DND-41 (cell line): ENCODE data around the gene CEACAM3.

Experiments used
- CTCF ChIP-seq: IDR thresholded peaks from 2 replicates; pipeline ENCODE4 v1.5.1; 2012; ENCODE audit warnings: borderline replicate concordance, low read length, moderate library complexity, mild to moderate bottlenecking; ENCODE audit not compliant: poor library complexity, severe bottlenecking; ENCODE audit errors: extremely low read depth
- EZH2 ChIP-seq: IDR thresholded peaks from 3 replicates; pipeline ENCODE4 v1.6.1; 2012; ENCODE audit warnings: borderline replicate concordance, low read depth, mild to moderate bottlenecking, moderate library complexity, low read length, inconsistent platforms; ENCODE audit not compliant: severe bottlenecking

- no peak for TF ChIP-seq EZH2
- TF ChIP-seq CTCF: no peak
Observed at GRCh38 chr19:41848666-41849065, 52.3 kb downstream of the CEACAM3 start.
